Lower leg skin (tissue), 4 donors: ENCODE results near the gene INKA2. TPM values are rescaled to one million over a fixed set of nuclear protein-coding genes. Genes with fewer than 3 reads are reported as not detected.
A peak's percentile ranks its signal among the peaks of the same experiment; 100 is the strongest.

Experiments
- DNase-seq, 2 donors: peaks; one replicate each; pipeline ENCODE4 v3.0.0-alpha.2; 2019; ENCODE audit warnings: low spot score in 2 of 2
- H3K4me3 ChIP-seq: fragments of 200-600 bp; sonication (generic); 2 replicates; pipeline ENCODE4 v1.5.1; 2017; ENCODE audit warnings: mild to moderate bottlenecking, low read depth; ENCODE audit not compliant: poor library complexity, severe bottlenecking
- POLR2A ChIP-seq, 2 donors: fragments of 450-650 bp; IDR thresholded peaks; one replicate each; pipeline ENCODE4 v1.6.1; 2016 to 2017; ENCODE audit warnings: antibody characterized with exemption in 2 of 2, mild to moderate bottlenecking in 1 of 2, moderate library complexity in 1 of 2
- WGBS, 2 donors: methylation state at CpG; one replicate each; pipeline ENCODE4 v1.1.5; 2018; 5-methylcytosine and 5-hydroxymethylcytosine counted together
- intact Hi-C: fragments of 100-400 bp; cut with DNase I; formaldehyde crosslinking; loops from one replicate; pipeline ENCODE4 v1.15.0; 2023; ENCODE audit warnings: low total_unique reads
- total RNA-seq, 4 donors: library from RNA; depleted of rRNA; stranded (reverse); fragments of >200 nt; gene quantifications; one replicate each; pipeline ENCODE4 v1.1.0, GENCODE V29; 2016
- TF ChIP-seq, protein P1 (sequence below), 3 donors: fragments of 450-650 bp; IDR thresholded peaks; one replicate each; pipeline ENCODE4 v1.5.1; 2016; ENCODE audit warnings: antibody characterized with exemption in 3 of 3, mild to moderate bottlenecking in 3 of 3, moderate library complexity in 2 of 3

INKA2 gene
- total RNA-seq, 4 donors from 2014 or later: 2.5 to 8.7 (median 4.8) TPM

DNA sequence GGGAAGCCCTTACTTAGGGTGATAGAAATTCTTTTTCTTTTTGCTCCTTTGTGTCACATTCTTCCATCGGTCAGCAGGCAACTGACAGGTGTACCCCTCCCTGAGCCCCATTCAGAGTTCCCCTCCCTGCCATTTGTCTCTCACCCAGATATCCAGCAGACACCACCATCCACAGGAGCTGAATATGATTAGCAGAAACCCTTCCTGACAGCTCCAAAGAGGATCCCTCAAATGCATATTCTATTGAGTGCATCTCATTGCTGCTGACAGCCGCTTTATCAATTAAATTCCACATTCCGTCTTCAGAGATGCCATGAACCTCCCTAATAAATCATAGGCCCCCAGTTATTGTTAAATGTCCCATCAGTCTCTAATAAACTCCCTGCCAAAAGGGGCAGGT lies 10.4 kb upstream of the INKA2 start:
- no peak for DNase-seq
- TF ChIP-seq, protein P1, sequence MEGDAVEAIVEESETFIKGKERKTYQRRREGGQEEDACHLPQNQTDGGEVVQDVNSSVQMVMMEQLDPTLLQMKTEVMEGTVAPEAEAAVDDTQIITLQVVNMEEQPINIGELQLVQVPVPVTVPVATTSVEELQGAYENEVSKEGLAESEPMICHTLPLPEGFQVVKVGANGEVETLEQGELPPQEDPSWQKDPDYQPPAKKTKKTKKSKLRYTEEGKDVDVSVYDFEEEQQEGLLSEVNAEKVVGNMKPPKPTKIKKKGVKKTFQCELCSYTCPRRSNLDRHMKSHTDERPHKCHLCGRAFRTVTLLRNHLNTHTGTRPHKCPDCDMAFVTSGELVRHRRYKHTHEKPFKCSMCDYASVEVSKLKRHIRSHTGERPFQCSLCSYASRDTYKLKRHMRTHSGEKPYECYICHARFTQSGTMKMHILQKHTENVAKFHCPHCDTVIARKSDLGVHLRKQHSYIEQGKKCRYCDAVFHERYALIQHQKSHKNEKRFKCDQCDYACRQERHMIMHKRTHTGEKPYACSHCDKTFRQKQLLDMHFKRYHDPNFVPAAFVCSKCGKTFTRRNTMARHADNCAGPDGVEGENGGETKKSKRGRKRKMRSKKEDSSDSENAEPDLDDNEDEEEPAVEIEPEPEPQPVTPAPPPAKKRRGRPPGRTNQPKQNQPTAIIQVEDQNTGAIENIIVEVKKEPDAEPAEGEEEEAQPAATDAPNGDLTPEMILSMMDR (IDR thresholded peaks at IDR 0.05): no peak
- no peak for TF ChIP-seq POLR2A (IDR thresholded peaks at IDR 0.05)
- intact Hi-C loops: no loop called here
- WGBS, 2 donors: 61 to 86% methylated on average over 3 of the region's 3 CpGs
- H3K4me3 ChIP-seq: no peak overlapping the region

DNA sequence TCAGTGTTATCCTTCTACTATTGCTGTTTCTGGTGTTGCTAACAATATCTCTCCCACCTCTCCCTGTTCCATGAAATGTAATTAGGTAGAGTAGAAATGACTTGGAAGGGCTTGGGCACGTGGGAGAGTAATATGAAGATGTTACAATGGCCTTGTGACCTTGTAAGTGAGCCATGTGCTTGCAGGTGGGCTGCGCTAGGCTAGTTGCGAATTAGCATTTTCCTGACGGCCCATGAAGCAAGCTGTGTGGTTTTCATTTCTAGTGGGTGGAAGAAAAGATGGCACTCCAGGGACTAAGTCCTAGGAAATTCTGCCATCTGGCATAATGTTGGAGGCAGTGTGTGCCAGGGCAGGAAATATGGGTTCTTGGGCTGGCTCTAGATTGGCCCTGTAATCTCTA lies 8.8 kb upstream of the INKA2 start:
- DNase-seq: no peak
- 82 to 92% methylated on average over 4 of the region's 4 CpGs for WGBS, 2 donors
- intact Hi-C loops: no loop called here
- no peak overlapping the region for H3K4me3 ChIP-seq
- TF ChIP-seq, protein P1 (IDR thresholded peaks at IDR 0.05): no peak
- no peak for TF ChIP-seq POLR2A (IDR thresholded peaks at IDR 0.05)

DNA sequence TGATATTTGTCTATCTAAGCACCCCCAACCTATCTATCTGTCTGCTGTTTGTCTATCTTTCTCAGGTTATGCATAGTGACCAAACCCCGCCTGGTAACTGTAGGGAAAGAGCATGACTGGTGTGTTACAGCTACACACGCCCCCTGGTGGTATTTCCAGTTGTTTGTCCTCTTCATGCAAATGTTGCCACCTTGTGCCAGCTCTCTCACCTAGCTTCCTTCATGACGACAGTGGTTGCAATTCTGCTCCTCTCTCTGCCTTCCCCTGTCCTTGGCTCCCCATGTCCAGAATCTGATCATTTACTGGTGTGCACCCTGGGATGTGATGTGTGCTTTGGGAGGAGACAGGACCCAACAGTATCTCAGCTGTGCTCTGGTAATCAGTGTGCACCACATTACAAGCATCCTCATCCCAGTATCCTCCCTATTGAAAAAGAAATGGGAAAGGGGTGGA lies 8.1 kb upstream of the INKA2 start:
- intact Hi-C loops: no loop called here
- no peak overlapping the region for H3K4me3 ChIP-seq
- TF ChIP-seq, protein P1 (IDR thresholded peaks at IDR 0.05): no peak
- TF ChIP-seq POLR2A (IDR thresholded peaks at IDR 0.05): no peak
- WGBS, 2 donors: 45 to 49% methylated on average over 3 of the region's 3 CpGs
- DNase-seq: no peak

DNA sequence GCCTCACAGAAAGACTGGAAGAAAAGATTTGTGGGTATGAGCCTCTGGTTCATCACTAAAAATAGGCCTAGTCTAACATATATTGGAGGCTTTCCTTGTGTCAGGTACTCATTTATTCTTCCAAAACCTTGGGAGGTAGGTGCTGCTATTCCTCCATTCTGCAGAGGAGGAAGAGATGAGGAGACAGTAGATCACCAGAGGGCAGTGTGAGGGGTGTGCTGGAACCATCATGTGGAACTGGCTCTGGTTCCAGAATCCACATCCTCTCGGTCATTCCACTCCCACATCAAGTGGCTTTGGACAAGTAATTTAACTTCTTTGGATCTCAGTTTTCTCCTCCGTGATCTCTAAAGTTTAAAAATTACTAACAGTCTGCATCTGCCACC lies 7.4 kb upstream of the INKA2 start:
- intact Hi-C loops: no loop called here
- 82 to 85% methylated on average over 2 of the region's 2 CpGs for WGBS, 2 donors
- TF ChIP-seq, protein P1 (IDR thresholded peaks at IDR 0.05): no peak
- TF ChIP-seq POLR2A (IDR thresholded peaks at IDR 0.05): no peak
- H3K4me3 ChIP-seq: no peak overlapping the region
- no peak for DNase-seq

DNA sequence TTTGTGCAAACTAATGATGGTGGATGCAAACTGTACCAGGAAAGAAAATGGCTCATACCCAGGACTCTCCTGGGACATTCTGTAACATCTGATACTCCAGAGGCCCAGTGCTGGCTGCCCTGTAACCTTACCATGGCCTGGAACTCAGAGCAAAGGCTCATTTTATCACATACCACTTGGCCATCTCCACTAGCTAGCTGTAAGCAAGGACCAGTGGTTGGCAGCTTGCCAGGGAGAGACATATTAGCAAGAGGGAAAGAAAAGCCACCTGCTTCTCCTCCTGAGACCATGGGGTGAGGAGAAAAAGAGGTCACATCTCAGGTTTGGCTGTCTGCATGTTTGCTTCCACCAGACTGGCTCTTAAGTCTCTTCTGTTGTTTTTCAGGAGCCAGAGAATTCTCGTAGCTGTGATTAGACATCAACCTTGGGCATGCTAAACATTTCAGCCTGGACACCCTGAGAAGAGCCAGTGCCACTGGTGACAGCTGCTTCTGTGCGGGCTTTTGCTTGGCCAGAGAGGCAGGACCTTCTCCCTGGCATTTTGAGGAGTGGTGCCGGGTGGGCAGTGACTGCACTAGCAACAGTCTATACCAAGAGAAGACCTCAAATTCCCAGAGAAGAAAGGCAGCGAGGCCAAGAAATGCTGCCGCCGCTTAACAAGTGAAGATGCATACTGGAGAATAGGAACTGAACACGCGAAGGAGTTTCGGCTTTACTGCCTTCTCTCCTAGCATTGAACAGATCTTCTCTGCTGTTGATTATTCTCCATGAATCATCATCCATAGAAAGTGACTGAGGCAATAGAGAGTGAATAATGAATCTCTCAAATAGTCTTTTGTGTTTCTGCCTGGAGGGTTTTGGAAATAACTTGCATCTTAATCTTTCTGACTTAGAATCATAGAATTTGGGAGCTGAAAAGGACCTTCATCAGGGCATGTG lies 6.7 kb upstream of the INKA2 start:
- intact Hi-C loops: no loop called here
- WGBS, 2 donors: 83 to 92% methylated on average over 9 of the region's 9 CpGs
- TF ChIP-seq, protein P1 (IDR thresholded peaks at IDR 0.05): no peak
- TF ChIP-seq POLR2A (IDR thresholded peaks at IDR 0.05): no peak
- peak in 1 of 2 donors; percentile 80 for DNase-seq
- no peak overlapping the region for H3K4me3 ChIP-seq
